Endothelial cell of umbilical vein (primary cell): Measurements from ENCODE around the gene C1QTNF9B. TPM values are rescaled to one million over a fixed set of nuclear protein-coding genes. Genes with fewer than 3 reads are reported as not detected.

ENCODE experiments used
- BruUV-seq: library from RNA; stranded (reverse); fragments of 400-500 nt; replicated peaks from 2 replicates; lab custom pipeline; 2021; lab: Mats Ljungman, UMichigan
- CTCF ChIA-PET: fragments of 300-600, 350-600 bp; sonication (Branson Sonifier 250); formaldehyde crosslinking; loops from one replicate; lab custom pipeline; 2021; ENCODE audit warnings: antibody characterized with exemption, inconsistent platforms; lab: Charles Lee
- POLR2A ChIA-PET: fragments of 300-600, 350-600 bp; sonication (Branson Sonifier 250); formaldehyde crosslinking; loops from one replicate; lab custom pipeline; 2021; ENCODE audit warnings: antibody characterized with exemption, inconsistent platforms; lab: Charles Lee
- DNase-seq: peaks from one replicate; pipeline ENCODE4 v3.0.0-alpha.2; 2011; ENCODE audit warnings: low read depth, low spot score
- FAIRE-seq: peaks from 2 replicates; lab custom pipeline; 2011; peaks lifted over from hg19 to GRCh38; lab: Jason Lieb, UNC
- H2AFZ ChIP-seq: 2 replicates; pipeline ENCODE4 v1.6.0; 2012; ENCODE audit warnings: low read depth, low read length, control low read depth, inconsistent platforms
- H3K27ac ChIP-seq: 2 replicates; pipeline ENCODE4 v1.5.1; 2011; ENCODE audit warnings: low read depth, mild to moderate bottlenecking, control low read depth, low read length, moderate library complexity; ENCODE audit not compliant: insufficient read depth
- H3K27me3 ChIP-seq, 2 experiments: 2 replicates each; pipeline versions ENCODE4 v1.6.0 to v1.6.1; 2011; ENCODE audit warnings: low read length in 2 of 2, mixed read lengths in 1 of 2; ENCODE audit not compliant: control insufficient read depth in 2 of 2, insufficient read depth in 2 of 2
- H3K36me3 ChIP-seq, 2 experiments: 2 replicates in 1 of 2; 3 replicates in 1 of 2; pipeline ENCODE4 v1.5.1; 2011; ENCODE audit warnings: low read length in 2 of 2, mild to moderate bottlenecking in 1 of 2, moderate library complexity in 1 of 2; ENCODE audit not compliant: control insufficient read depth in 2 of 2, insufficient read depth in 2 of 2; ENCODE audit errors: extremely low read depth in 1 of 2
- H3K4me1 ChIP-seq: 3 replicates; pipeline ENCODE4 v1.5.1; 2011; ENCODE audit warnings: mild to moderate bottlenecking, low read length; ENCODE audit not compliant: control insufficient read depth, insufficient read depth; ENCODE audit errors: extremely low read depth
- H3K4me2 ChIP-seq: 2 replicates; pipeline ENCODE4 v1.6.1; 2011; ENCODE audit warnings: low read length, control low read depth, mixed read lengths; ENCODE audit not compliant: insufficient read depth
- H3K4me3 ChIP-seq, 3 experiments: fragments of 200-600 bp in 1 of 3; sonication (generic), shearing (Covaris generic) in 1 of 3; replicated peaks in 1 of 3; 2 replicates each; pipeline ENCODE4 v1.5.1; 2011 to 2016; ENCODE audit warnings: control low read depth in 3 of 3, low read length in 3 of 3, mild to moderate bottlenecking in 2 of 3, inconsistent platforms in 1 of 3, low read depth in 1 of 3, moderate library complexity in 1 of 3; ENCODE audit not compliant: insufficient read depth in 1 of 3
- H3K79me2 ChIP-seq: 2 replicates; pipeline ENCODE4 v1.6.0; 2012; ENCODE audit warnings: low read length, inconsistent platforms; ENCODE audit not compliant: control insufficient read depth, insufficient read depth
- H3K9ac ChIP-seq: replicated peaks from 2 replicates; pipeline ENCODE3; 2011; ENCODE audit warnings: low read length, control low read depth; ENCODE audit not compliant: insufficient read depth; ENCODE audit errors: extremely low read depth
- H3K9me1 ChIP-seq: replicated peaks from 3 replicates; pipeline ENCODE4 v1.6.0; 2011; ENCODE audit warnings: mild to moderate bottlenecking, low read length; ENCODE audit not compliant: control insufficient read depth, insufficient read depth; ENCODE audit errors: extremely low read depth
- H3K9me3 ChIP-seq: replicated peaks from 2 replicates; pipeline ENCODE4 v1.5.1; 2012; ENCODE audit warnings: low read length, inconsistent platforms; ENCODE audit not compliant: control insufficient read depth, insufficient read depth
- H4K20me1 ChIP-seq: replicated peaks from 2 replicates; pipeline ENCODE3; 2011; ENCODE audit warnings: mild to moderate bottlenecking, low read length; ENCODE audit not compliant: control insufficient read depth, insufficient read depth; ENCODE audit errors: extremely low read depth
- EZH2 ChIP-seq: IDR thresholded peaks from 2 replicates; pipeline ENCODE4 v1.6.1; 2012; ENCODE audit warnings: borderline replicate concordance, low read depth, mild to moderate bottlenecking, moderate library complexity, low read length, inconsistent platforms; ENCODE audit not compliant: severe bottlenecking
- FOS ChIP-seq: IDR thresholded peaks from 2 replicates; pipeline ENCODE4 v1.6.1; 2011; ENCODE audit warnings: mild to moderate bottlenecking, low read length, moderate library complexity, borderline replicate concordance; ENCODE audit not compliant: insufficient read depth
- GATA2 ChIP-seq: IDR thresholded peaks from 2 replicates; pipeline ENCODE4 v1.7.0; 2011; ENCODE audit warnings: low read depth, mild to moderate bottlenecking, moderate library complexity, mixed read lengths, low read length; ENCODE audit not compliant: insufficient read length, insufficient read depth
- JUN ChIP-seq: IDR thresholded peaks from 2 replicates; pipeline ENCODE4 v1.6.1; 2011; ENCODE audit warnings: borderline replicate concordance, low read depth; ENCODE audit not compliant: insufficient read length, insufficient read depth
- MYC ChIP-seq: IDR thresholded peaks from one replicate; pipeline ENCODE4 v1.6.1; 2011; ENCODE audit warnings: mild to moderate bottlenecking, low read depth, low read length
- POLR2A ChIP-seq: IDR thresholded peaks from 2 replicates; pipeline ENCODE4 v1.6.1; 2012; ENCODE audit warnings: low read depth, mild to moderate bottlenecking, control low read depth, low read length
- POLR2AphosphoS5 ChIP-seq: IDR thresholded peaks from 2 replicates; pipeline ENCODE4 v1.6.1; 2012; ENCODE audit warnings: low read depth, mild to moderate bottlenecking, control low read depth, low read length, moderate library complexity; ENCODE audit not compliant: insufficient read depth
- dilution Hi-C: fragments of 300-500 bp; cut with MboI; formaldehyde crosslinking; loops from one replicate; pipeline ENCODE4 v1.15.0; 2019; ENCODE audit warnings: low sequenced_read_pairs; ENCODE audit not compliant: extremely low pct_ligation_motif_present
- intact Hi-C: fragments of 100-400 bp; cut with micrococcal nuclease; formaldehyde crosslinking; loops from one replicate; pipeline ENCODE4 v1.10.0; 2022
- polyA plus RNA-seq, 4 experiments: library from polyadenylated mRNA; depleted of rRNA in 3 of 4; stranded (reverse) in 3 of 4; unstranded in 1 of 4; fragments of >200 nt; gene quantifications; 2 replicates each; pipeline versions ENCODE4 v1.2.1 to v1.2.3, GENCODE V29; 2011 to 2012; ENCODE audit warnings: missing spikeins in 1 of 4
- total RNA-seq: library from RNA; stranded (reverse); gene quantifications from 2 replicates; pipeline ENCODE4 v1.2.3, GENCODE V29; 2021
- TF ChIP-seq, protein P1 (sequence below), 2 donors: IDR thresholded peaks; 1 replicate in 1 of 2; 2 replicates in 1 of 2; pipeline ENCODE4 v1.5.1; 2011; ENCODE audit warnings: low read length in 2 of 2, mild to moderate bottlenecking in 2 of 2, moderate library complexity in 2 of 2, control low read depth in 1 of 2, inconsistent platforms in 1 of 2, low read depth in 1 of 2; ENCODE audit not compliant: insufficient read depth in 1 of 2; ENCODE audit errors: extremely low read depth in 1 of 2
- TF ChIP-seq, protein P2 (sequence below): IDR thresholded peaks from 2 replicates; pipeline ENCODE4 v1.6.1; 2011; ENCODE audit not compliant: insufficient read depth, insufficient read length

The C1QTNF9B gene
- total and polyA plus RNA-seq, 2 donors (not counting 3 experiments of a cell fraction or from before 2014, with no cell fraction given) = 0.06 TPM; not detected in 1

DNA sequence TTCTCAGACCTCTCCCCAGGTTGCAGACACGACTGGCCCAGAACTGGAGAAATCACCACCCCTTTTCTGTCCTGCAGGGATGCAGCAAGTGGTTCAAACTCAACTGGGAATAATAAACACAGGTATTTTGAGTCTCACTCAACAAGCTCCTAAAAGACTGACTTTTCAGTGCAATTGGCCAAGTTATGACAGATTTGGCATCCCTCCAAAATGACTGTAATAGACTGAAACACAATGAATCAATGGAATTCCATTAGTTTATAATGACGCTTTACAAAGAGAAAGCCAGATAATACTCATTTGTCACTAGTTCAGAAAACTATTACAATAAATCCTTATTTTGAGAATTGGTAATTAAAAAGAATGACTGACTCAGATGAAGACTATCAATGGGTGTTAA, 46.2 kb downstream of the C1QTNF9B start:
- no peaks in the 10 kb centered on the region for H3K9me1 ChIP-seq
- H3K36me3 ChIP-seq = no peaks in the 10 kb centered on the region
- ChIA-PET POLR2A (no interaction called here), CTCF (interaction anchor here (1.2 to 3.3 kb wide), 3 partner anchors 8 to 109 kb away, joined by 3 to 10 read pairs (median 3); no protein-coding TSS in a partner anchor)
- H2AFZ ChIP-seq = no peak overlapping the region
- no peak overlapping the region for H3K4me3 ChIP-seq
- H3K4me1 ChIP-seq = no peaks in the 10 kb centered on the region
- TF ChIP-seq GATA2 (no peak), MYC (no peak), POLR2A (no peak), POLR2AphosphoS5 (no peak), EZH2 (no peak), JUN (no peak), FOS (no peak)
- TF ChIP-seq, protein P1, sequence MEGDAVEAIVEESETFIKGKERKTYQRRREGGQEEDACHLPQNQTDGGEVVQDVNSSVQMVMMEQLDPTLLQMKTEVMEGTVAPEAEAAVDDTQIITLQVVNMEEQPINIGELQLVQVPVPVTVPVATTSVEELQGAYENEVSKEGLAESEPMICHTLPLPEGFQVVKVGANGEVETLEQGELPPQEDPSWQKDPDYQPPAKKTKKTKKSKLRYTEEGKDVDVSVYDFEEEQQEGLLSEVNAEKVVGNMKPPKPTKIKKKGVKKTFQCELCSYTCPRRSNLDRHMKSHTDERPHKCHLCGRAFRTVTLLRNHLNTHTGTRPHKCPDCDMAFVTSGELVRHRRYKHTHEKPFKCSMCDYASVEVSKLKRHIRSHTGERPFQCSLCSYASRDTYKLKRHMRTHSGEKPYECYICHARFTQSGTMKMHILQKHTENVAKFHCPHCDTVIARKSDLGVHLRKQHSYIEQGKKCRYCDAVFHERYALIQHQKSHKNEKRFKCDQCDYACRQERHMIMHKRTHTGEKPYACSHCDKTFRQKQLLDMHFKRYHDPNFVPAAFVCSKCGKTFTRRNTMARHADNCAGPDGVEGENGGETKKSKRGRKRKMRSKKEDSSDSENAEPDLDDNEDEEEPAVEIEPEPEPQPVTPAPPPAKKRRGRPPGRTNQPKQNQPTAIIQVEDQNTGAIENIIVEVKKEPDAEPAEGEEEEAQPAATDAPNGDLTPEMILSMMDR (IDR thresholded peaks at IDR 0.05; ENCODE audit: extremely low read depth in 1 of 2, insufficient read depth in 1 of 2, low read depth in 1 of 2, low read length in 2 of 2) = no peak
- TF ChIP-seq, protein P2, sequence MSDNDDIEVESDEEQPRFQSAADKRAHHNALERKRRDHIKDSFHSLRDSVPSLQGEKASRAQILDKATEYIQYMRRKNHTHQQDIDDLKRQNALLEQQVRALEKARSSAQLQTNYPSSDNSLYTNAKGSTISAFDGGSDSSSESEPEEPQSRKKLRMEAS = no peak
- no peaks in the 10 kb centered on the region for H3K9me3 ChIP-seq
- FAIRE-seq (peak; percentile 65), DNase-seq (peak; percentile 55)
- dilution Hi-C loops = no loop called here
- BruUV-seq = no TSS peak
- no peaks in the 10 kb centered on the region for H4K20me1 ChIP-seq
- H3K79me2 ChIP-seq = no peaks in the 10 kb centered on the region
- no peak overlapping the region for H3K4me2 ChIP-seq
- H3K27me3 ChIP-seq = no peaks in the 10 kb centered on the region
- intact Hi-C loops = no loop called here
- H3K27ac ChIP-seq = no peak overlapping the region
- no peak overlapping the region for H3K9ac ChIP-seq
